Central memory CD8-positive, alpha-beta T cell (primary cell): ENCODE measurements around the gene SEMA4B.
"Not testable (repeated sequence)": the region's sequence is repeated elsewhere in the genome, so short reads cannot be mapped to it uniquely, and the experiment has no call there.

Source experiments
- ATAC-seq: fragments of 150-1000 bp; cut with Tn5 transposase; replicated peaks from 2 replicates; pipeline ENCODE4 v1.10.0; 2022; ENCODE audit warnings: mild to moderate bottlenecking, moderate FRiP score, moderate number of reproducible peaks; ENCODE audit not compliant: poor library complexity, severe bottlenecking; ENCODE audit errors: extremely low read depth
- DNase-seq, 2 donors: peaks; one replicate each; pipeline ENCODE4 v3.0.0; 2021; ENCODE audit warnings: low spot score in 2 of 2
- H3K27ac Mint-ChIP-seq: one replicate; pipeline ENCODE4 v1.8.0; 2022; ENCODE audit warnings: low read depth, mild to moderate bottlenecking, moderate library complexity, mixed read lengths
- H3K27me3 Mint-ChIP-seq: one replicate; pipeline ENCODE4 v1.8.0; 2022; ENCODE audit warnings: mixed read lengths
- H3K36me3 Mint-ChIP-seq: one replicate; pipeline ENCODE4 v1.8.0; 2022; ENCODE audit warnings: mild to moderate bottlenecking, moderate library complexity, mixed read lengths; ENCODE audit not compliant: insufficient read depth
- H3K4me1 Mint-ChIP-seq: one replicate; pipeline ENCODE4 v1.8.0; 2022; ENCODE audit warnings: mixed read lengths
- H3K4me3 Mint-ChIP-seq: one replicate; pipeline ENCODE4 v1.8.0; 2022; ENCODE audit warnings: mild to moderate bottlenecking, moderate library complexity, mixed read lengths
- H3K9me3 Mint-ChIP-seq: one replicate; pipeline ENCODE4 v1.8.0; 2022; ENCODE audit warnings: mixed read lengths

The SEMA4B gene

GRCh38 chr15:90201130-90201943 lies at the start of gene SEMA4B:
Gene SEMA4B (plus strand): TSS chr15:90201330. CDS start chr15:90201579, 249 bp downstream.
- peaks cover 2% of the 10 kb centered on the region for H3K36me3 Mint-ChIP-seq

GRCh38 chr15:90151989-90152645 lies 49.0 kb upstream of the SEMA4B start:
- peaks cover 2% of the 10 kb centered on the region for H3K36me3 Mint-ChIP-seq
- H3K27ac Mint-ChIP-seq, result no peak overlapping the region
- H3K27me3 Mint-ChIP-seq, result no peaks in the 10 kb centered on the region
- no peaks in the 10 kb centered on the region for H3K4me1 Mint-ChIP-seq
- DNase-seq (no peak), ATAC-seq (no peak)
- no peaks in the 10 kb centered on the region for H3K9me3 Mint-ChIP-seq
- no peak overlapping the region for H3K4me3 Mint-ChIP-seq

More at GRCh38 chr15:90201130-90201943, at the start of gene SEMA4B:
- H3K27me3 Mint-ChIP-seq, result no peaks in the 10 kb centered on the region
- no peaks in the 10 kb centered on the region for H3K9me3 Mint-ChIP-seq
- ATAC-seq, result peak; percentile 87
- H3K4me1 Mint-ChIP-seq, result peaks cover 32% of the 10 kb centered on the region
- H3K27ac Mint-ChIP-seq, result peak within 1 kb of the TSS; percentile 29
- H3K4me3 Mint-ChIP-seq, result peak within 1 kb of the TSS; percentile 86
- DNase-seq, result peak; percentile 40 to 49

GRCh38 chr15:90153658-90154057 lies 47.5 kb upstream of the SEMA4B start:
- H3K36me3 Mint-ChIP-seq, result no peaks in the 10 kb centered on the region
- H3K27me3 Mint-ChIP-seq, result no peaks in the 10 kb centered on the region
- no peak for DNase-seq
- ATAC-seq, result no peak
- H3K9me3 Mint-ChIP-seq, result no peaks in the 10 kb centered on the region
- H3K4me3 Mint-ChIP-seq, result no peak overlapping the region
- peaks cover 13% of the 10 kb centered on the region for H3K4me1 Mint-ChIP-seq
- no peak overlapping the region for H3K27ac Mint-ChIP-seq

GRCh38 chr15:90154246-90154645 lies 46.9 kb upstream of the SEMA4B start:
- no peaks in the 10 kb centered on the region for H3K27me3 Mint-ChIP-seq
- H3K27ac Mint-ChIP-seq, result no peak overlapping the region
- ATAC-seq, result no peak
- DNase-seq, result no peak
- no peak overlapping the region for H3K4me3 Mint-ChIP-seq
- H3K36me3 Mint-ChIP-seq, result no peaks in the 10 kb centered on the region
- H3K4me1 Mint-ChIP-seq, result peaks cover 14% of the 10 kb centered on the region
- H3K9me3 Mint-ChIP-seq, result no peaks in the 10 kb centered on the region

- Mint-ChIP-seq H3K4me1 (peaks cover 14% of the 10 kb centered on the region), H3K4me3 (no peak overlapping the region), H3K27ac (no peak overlapping the region), H3K9me3 (no peaks in the 10 kb centered on the region), H3K36me3 (no peaks in the 10 kb centered on the region), H3K27me3 (no peaks in the 10 kb centered on the region)
- no peak for DNase-seq
- ATAC-seq, result no peak
Measured at GRCh38 chr15:90154861-90155626, 46.1 kb upstream of the SEMA4B start.

GRCh38 chr15:90159213-90159612 lies 41.9 kb upstream of the SEMA4B start:
- Mint-ChIP-seq H3K27me3 (peaks cover 10% of the 10 kb centered on the region), H3K4me3 (no peak overlapping the region), H3K4me1 (peaks cover 14% of the 10 kb centered on the region), H3K27ac (no peak overlapping the region), H3K9me3 (no peaks in the 10 kb centered on the region), H3K36me3 (no peaks in the 10 kb centered on the region)
- DNase-seq, result no peak
- no peak for ATAC-seq

- Mint-ChIP-seq H3K9me3 (no peaks in the 10 kb centered on the region), H3K27me3 (peaks cover 10% of the 10 kb centered on the region), H3K4me3 (no peak overlapping the region), H3K27ac (no peak overlapping the region), H3K4me1 (peaks cover 14% of the 10 kb centered on the region), H3K36me3 (no peaks in the 10 kb centered on the region)
- DNase-seq, result no peak
- ATAC-seq, result no peak
Measured at GRCh38 chr15:90160781-90161727, 40.1 kb upstream of the SEMA4B start.

- Mint-ChIP-seq H3K27me3 (peaks cover 10% of the 10 kb centered on the region), H3K9me3 (no peaks in the 10 kb centered on the region), H3K4me1 (peaks cover 14% of the 10 kb centered on the region), H3K4me3 (no peak overlapping the region), H3K27ac (no peak overlapping the region), H3K36me3 (no peaks in the 10 kb centered on the region)
- ATAC-seq, result no peak
- no peak for DNase-seq
Measured at GRCh38 chr15:90161950-90162361, 39.2 kb upstream of the SEMA4B start.

- H3K4me1 Mint-ChIP-seq, result peaks cover 8% of the 10 kb centered on the region
- no peak overlapping the region for H3K27ac Mint-ChIP-seq
- H3K4me3 Mint-ChIP-seq, result no peak overlapping the region
- no peaks in the 10 kb centered on the region for H3K36me3 Mint-ChIP-seq
- H3K9me3 Mint-ChIP-seq, result no peaks in the 10 kb centered on the region
- DNase-seq, result no peak
- ATAC-seq, result no peak
- H3K27me3 Mint-ChIP-seq, result peaks cover 10% of the 10 kb centered on the region
Measured at GRCh38 chr15:90162956-90163355, 38.2 kb upstream of the SEMA4B start.

GRCh38 chr15:90164239-90164638 lies 36.9 kb upstream of the SEMA4B start:
- DNase-seq, H3K4me1 Mint-ChIP-seq, H3K9me3 Mint-ChIP-seq, ATAC-seq, H3K4me3 Mint-ChIP-seq, H3K27ac Mint-ChIP-seq, H3K36me3 Mint-ChIP-seq: not testable (repeated sequence)
- peaks cover 10% of the 10 kb centered on the region for H3K27me3 Mint-ChIP-seq

- DNase-seq (no peak), ATAC-seq (no peak)
- H3K27me3 Mint-ChIP-seq, result peaks cover 10% of the 10 kb centered on the region
- no peak overlapping the region for H3K27ac Mint-ChIP-seq
- H3K4me1 Mint-ChIP-seq, result peaks cover 5% of the 10 kb centered on the region
- no peak overlapping the region for H3K4me3 Mint-ChIP-seq
- no peaks in the 10 kb centered on the region for H3K9me3 Mint-ChIP-seq
- no peaks in the 10 kb centered on the region for H3K36me3 Mint-ChIP-seq
Measured at GRCh38 chr15:90165157-90165556, 36.0 kb upstream of the SEMA4B start.
